GM18868 (cell line): ENCODE data around the gene VAMP4.

Experiments
- ATAC-seq: cut with Tn5 transposase; IDR thresholded peaks from one replicate; pipeline ENCODE4 v1.9.1; 2021; ENCODE audit warnings: mild to moderate bottlenecking, moderate library complexity; ENCODE audit not compliant: unreplicated experiment

The VAMP4 gene, protein sequence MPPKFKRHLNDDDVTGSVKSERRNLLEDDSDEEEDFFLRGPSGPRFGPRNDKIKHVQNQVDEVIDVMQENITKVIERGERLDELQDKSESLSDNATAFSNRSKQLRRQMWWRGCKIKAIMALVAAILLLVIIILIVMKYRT

DNA sequence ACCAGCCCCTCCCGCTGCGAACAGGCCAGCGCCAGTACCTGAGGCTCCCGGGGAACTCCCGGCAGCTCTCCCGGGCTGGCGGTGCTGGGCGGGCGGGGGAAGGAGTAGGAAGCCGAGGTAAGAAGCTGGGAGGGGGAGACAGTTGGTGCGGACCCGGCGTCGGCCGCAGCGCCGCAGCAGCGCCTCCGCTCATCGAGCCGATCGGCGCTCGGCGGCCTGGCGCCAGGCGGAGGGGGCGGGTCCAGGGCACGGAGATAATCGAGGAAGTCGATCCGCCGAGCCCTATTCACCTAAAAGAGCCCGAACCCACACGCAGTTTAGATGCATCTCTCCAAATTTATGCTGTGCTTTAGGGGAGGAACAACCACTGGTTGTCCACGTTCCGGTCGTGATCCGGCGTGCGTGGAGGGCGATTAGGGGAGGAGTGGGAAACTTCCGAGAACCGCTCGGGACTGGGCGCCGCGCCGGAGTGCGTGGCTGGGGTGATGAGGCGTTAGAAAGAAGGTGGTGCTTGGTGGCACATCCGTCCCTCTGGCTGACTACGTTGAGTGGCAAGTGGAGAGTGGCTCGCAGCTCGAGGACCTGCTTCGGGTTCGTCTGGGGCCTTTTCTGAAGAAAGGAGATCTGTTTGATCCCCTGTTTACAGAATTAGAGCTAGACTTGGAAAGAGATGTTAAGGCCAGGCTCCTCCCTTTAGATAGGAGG is at the start of gene VAMP4:
Gene VAMP4 (minus strand): TSS at position 194 of the 705 bp plus-strand sequence. CDS start 3,651 bp downstream, outside the sequence.
- ATAC-seq, result peak; percentile 86

DNA sequence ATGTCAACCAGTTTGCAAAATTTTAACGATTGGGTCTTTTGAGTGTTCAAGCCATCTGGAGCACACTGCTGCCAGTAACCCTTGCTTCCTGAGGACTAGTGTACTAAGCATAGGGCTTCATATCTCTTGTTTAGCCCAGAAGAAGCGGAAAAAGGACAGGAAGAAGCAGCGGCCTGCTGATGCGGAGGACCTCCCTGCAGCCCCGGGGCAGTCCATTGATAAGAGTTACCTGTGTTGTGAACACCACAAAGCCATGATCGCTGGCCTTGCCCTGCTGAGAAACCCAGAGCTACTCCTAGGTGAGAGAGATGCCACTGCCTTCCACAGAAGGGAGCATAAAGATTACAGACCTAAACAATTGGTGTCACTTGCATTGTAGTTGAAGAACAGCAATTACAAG is 48.5 kb upstream of the VAMP4 start:
- ATAC-seq, result no peak

DNA sequence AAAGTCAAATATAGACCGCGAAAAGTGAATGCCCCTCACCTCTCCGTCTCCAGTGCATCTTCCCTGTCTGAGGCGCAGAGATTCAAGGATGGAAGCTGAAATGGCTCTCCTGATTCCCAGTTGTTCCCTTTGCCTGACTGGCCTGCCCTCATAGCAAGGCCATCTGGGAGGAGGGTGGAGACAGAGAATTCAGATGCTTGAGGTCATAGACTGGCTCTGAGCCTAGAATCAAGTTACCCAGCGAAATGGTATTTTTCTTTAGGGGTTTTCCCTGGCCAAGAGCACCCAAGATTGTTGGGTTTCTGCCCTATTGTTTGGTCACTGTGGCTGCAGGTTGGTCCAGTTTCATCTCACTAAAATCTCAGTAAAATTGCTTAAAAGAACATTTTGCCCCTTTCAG is 46.8 kb upstream of the VAMP4 start:
- no peak for ATAC-seq

DNA sequence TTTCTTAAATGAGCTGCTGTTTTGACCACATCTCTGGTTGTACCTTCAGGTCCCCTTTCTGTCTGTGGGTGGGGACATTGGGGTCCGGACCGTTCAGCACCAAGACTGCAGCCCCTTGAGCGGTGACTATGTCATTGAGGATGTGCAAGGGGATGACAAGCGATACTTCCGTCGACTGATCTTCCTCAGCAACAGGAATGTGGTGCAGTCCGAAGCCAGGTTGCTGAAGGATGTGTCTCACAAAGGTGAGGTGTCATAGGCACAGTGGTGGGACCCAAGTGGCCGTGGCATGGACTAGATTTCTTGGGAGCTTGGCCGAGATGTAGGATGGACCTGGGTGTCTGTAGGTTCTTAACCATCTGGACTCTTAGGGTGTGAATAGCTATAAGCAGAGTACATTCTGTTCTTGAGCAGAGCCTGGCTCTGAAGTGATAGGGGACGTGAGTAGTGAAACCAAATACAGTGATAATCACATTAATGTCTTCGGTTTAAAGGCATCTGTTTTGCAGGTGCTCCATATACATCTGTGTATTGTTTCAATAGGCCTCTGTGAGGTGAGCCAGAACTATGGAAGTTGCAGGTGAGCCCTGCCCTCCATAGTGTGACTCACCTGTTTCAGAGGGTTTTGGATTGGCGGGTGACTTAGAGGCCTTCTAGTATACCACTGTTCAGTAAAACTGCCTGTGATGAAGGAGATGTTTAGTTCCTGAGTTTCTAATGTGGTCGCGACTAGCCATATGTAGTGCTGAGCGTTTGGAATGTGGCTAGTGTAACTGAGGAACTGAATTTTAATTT is 46.0 kb upstream of the VAMP4 start:
- no peak for ATAC-seq

DNA sequence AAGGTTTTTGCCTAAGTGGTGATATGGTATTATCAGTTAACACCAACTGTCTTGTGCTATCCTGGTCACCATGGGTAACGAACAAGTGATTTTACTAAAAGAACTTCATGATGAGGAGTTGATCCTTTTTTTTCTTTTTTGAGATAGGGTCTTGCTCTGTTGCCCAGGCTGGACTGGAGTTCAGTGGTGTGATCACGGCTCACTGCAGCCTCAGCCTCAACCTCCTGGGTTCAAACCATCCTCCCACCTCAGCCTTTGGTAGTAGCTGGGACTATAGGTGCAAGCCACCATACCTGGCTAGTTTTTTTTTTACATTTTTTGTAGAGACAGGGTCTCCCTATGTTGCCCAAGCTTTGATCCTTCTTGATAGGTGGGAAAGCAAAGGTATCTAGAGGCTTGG is 44.7 kb upstream of the VAMP4 start:
- ATAC-seq, result no peak

DNA sequence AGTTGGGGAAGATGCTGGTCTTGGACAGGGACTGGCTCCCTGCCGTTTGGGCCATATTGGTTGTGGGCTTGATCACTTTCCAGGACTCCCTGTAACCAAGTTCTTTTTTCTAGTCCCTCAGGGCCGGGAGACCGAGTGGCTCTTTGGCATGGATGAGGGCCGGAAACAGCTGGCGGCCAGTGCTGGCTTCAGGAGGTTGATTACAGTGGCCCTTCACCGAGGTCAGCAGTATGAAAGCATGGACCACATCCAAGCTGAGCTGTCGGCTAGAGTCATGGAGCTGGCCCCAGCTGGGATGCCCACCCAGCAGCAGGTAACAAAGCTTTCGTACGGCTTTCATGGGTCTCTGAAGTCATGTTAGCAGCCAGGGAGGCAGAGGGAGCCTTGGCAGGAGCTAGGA is 43.9 kb upstream of the VAMP4 start:
- no peak for ATAC-seq

DNA sequence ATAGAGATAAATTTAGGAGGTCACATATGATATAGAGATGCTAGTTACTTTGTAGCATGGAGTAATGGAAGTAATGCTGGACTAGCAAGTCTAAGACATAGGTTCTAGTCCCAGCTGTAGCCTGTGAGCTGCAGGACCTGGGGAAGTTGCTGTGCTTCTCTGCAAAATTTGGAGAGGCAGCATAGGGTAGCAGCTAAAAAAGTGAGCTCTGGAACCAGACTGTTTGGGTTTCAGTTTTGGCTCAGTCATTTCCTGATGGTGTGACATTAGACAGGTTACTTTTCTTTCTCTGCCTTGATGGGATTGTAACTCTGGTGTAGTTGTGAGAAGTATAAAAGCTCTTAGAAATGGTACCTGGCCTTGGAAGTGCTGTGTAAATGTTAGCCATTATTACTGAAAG is 42.9 kb upstream of the VAMP4 start:
- no peak for ATAC-seq

DNA sequence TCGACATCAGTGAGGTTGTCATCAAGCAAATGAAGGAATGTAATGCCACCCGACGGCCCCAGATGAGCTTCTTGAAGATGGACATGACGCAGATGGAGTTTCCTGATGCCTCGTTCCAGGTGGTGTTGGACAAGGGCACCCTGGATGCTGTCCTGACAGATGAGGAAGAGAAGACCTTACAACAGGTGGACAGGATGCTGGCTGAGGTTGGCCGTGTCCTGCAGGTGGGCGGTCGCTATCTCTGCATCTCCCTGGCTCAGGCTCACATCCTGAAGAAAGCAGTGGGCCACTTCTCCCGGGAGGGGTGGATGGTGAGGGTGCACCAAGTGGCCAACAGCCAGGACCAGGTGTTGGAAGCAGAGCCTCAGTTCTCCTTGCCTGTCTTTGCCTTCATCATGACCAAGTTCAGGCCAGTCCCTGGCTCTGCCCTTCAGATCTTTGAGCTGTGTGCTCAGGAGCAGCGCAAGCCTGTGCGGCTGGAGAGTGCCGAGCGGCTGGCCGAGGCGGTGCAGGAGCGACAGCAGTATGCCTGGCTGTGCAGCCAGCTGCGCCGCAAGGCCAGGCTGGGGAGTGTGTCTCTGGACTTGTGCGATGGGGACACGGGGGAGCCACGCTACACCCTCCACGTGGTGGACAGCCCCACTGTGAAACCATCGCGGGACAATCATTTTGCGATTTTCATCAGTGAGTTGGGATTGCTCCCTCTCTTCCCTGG is 42.1 kb upstream of the VAMP4 start:
- no peak for ATAC-seq

DNA sequence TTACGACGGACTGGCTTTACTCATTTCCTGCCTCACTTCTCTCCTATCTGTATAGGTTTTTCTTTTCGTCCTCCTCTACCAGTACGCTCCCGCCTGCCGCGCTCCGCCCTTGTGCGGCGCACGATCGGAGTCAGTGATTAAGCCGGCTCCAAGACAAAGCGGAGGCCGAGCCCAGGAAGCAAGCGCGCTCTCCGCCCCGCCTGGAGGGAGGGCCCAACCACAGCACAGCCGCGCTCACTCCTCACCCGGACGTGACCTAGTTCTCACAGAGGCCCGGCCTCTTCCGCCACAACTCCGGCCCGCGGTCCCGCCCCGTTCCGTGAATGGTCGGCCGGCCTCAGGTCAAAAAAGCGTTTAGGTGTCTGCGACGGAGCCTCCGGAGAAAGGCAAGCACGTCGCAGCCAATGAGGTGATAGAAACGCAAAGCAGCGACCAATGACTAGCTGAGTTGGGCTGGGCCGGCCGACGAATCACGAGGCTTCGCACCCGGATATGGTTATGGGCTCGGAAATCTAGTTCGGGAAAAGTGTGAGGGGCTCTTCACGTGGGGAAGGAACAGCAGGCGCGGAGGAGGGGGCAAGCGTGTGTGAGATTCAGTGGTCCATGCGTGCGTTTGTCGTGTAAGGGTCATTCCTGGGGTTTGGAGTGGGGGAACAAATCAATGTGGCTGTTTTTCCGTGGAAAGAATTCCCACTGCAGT is 39.5 kb upstream of the VAMP4 start, which contains the start of gene METTL13:
Gene METTL13 (plus strand): TSS at position 485 of the 700 bp plus-strand sequence. CDS start 308 bp downstream, outside the sequence.
- peak; percentile 98 for ATAC-seq

DNA sequence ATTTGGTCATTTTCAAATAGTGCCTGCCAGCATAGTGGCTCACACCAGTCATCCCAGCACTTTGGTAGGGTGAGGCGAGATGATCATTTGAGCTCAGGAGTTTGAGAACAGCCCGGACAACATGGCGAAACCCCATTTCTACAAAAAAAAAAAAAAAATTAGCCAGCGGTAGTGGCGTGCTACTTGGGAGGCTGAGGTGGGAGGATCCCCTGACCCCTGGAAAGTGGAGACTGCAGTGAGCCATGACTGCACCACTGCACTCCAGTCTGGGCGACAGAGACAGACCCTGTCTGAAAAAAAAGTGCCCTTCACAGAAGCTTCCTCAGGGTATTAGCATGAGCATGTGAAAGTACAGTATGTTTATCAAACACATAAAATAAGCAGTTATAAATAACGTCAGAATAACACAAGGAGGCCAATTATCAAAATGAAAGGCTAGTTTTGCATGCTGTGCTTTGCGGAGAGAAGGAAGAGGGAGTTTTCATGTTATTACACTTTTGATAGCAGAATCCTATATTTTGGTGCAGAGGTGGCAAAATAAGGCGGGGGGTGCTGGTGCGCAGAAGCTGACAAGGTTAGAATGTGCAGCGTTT is 38.8 kb upstream of the VAMP4 start:
- no peak for ATAC-seq

DNA sequence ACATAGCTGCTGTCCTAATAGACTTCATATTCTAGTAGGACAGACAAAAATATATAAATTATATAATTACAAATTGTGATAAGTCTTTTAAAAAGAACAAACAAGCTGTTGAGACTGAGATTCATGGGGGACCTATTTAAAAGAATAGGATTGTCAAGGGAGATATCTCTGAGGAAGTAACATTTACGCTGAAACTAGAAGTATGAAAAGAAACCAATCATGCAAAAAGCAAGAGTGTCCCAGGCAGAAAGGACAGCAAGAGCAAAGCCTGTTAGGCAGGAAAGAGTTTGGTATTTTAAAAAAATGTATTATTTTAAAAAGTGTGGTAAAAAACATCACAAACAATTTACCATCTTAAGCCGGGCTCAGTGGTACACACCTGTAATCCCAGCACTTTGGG is 30.4 kb upstream of the VAMP4 start:
- ATAC-seq, result no peak

DNA sequence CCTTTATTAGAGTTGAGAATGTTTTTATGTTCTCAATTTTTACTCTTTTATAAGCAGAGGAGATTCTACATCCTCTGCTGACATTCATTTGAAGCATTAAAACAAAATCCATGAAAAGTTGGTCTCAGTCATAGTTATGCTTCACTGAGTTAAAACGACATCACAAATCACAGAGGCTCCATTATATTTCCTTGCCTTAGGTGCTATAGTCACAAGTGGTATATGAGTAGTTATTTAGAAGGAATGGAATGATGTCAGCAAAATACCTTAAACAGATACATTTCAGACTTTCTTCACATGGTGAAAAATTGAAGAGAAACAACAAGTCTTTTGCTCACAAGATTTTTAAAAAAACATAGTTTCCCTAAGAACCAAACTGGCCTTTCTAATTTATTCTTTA is 27.9 kb upstream of the VAMP4 start:
- no peak for ATAC-seq

DNA sequence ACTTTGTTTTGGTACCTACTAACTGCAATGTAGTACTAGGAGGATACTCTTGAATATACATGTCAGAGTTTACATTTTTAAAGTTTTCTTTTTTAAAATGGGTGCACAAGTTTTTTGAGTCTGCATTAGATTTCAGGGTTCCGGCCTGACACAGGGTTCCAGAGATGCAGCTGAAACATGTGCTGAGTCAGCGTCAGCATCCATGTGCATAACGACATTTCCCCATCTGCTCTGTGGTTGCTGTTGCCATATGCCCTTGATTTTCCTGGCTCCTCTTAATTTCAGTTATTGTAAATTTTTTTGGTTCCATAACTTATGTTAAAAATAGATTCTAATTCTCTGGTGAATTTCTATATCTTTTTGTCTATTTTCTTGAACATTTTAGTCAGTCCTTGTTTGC is 27.3 kb upstream of the VAMP4 start:
- ATAC-seq, result no peak

DNA sequence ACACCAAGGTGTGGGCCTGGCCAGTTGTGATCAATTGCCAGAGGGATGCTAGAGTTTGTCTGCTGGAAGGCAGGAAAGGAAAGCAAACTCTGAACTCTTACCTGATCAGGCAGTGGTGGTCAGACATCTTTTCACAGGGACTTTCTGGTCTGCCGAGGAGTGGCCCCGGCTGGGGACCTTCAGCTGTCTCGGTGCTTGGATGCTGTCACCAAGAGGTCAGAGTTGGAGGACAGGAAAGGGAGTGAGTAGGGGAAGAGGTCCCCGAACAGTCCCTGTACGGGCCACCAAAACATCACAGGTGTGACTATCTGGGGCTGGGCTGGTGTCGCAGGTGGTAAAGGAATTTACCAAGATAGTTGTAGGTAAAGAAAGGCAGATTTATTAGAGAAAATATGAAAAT is 21.9 kb upstream of the VAMP4 start:
- ATAC-seq, result no peak

DNA sequence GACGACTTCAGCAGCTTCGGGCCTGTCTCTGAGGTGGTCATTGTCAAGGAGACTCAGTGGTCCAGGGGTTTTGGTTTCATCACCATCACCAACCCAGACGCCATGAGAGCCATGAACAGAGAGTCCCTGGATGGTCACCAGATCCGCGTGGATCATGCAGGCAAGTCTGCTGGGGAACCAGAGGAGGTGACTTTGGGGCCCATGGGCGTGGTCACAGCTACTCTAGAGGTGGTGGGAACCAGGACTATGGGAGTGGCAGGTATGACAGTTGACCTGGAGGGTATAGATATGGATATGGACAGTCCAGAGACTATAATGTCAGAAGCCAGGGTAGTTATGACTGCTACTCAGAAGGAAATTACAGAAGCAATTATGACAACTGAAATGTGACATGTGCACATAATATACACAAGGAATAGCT is 20.3 kb upstream of the VAMP4 start:
- ATAC-seq, result no peak

DNA sequence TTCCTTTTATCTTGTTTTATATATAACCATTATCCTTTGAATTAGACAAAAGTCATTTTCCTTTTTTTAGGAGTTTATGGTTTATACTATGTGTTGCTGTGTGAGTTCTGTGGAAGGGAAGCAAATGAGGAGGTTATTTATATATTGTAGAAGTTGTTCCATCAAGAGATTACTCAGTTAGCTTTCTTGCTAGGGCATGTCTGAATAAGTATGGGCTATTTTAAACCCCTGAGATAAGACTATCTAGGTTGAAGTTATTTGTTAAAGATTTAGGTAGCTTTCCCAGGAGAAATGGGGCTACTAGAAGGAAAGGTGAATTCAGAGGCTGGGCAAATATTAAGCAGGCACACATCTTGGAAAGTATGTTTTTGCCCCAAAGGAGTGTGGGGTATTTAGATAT is 16.1 kb upstream of the VAMP4 start:
- no peak for ATAC-seq

DNA sequence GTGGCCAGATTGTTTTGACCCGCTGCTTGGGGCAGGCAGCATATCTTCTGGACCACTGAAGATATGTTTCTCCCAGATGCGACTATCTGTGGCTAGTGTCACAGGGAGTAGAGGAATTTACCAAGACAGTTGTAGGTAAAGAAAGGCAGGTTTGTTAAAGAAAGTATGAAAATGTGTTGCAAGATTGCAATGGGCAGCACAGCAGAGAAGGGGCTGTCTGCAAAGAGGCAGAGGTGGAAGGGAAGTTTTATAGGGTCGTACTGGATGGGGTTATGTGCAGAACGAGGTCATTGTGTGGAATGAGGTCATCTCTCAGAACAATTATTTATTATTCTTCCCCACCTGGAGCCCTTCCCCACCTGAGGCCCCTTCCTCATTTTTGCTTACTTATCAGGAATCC is 15.0 kb upstream of the VAMP4 start:
- no peak for ATAC-seq

DNA sequence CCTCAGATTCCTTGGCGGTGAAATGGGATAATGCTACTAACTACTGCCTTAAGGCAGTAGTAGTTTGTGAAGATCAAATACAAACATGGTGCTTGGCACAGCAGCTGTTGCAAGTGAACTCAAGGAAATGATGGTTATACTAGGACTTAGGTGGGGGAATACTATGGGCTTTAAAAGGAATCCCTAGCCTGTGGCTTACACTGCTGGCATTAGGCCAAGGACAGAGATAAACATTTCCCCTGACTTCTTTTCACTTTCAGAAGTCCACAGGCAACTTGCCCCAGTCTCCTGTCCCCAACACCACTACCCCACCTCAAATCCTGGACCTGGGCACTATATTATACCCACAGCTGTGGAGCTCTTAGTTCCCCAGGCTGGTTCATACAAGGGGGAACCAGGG is 13.1 kb upstream of the VAMP4 start:
- ATAC-seq, result no peak

DNA sequence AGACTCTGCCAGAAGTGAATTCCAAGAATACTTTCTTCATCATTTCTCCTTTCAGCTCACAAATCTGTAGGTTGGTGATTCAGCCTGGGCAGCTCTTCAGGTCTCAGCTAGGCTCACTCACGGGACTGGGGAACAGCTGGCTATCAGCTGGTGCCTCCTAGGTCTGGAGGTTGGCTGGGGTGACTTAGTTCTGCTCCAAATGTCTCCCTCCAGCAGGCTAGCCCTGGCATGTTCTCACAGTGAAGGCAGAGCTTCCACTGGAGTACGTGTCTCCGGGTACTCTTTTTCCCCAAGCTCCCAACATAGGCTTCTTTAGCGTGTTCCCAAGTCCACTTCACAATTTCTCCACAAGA is 12.5 kb upstream of the VAMP4 start:
- ATAC-seq, result no peak

DNA sequence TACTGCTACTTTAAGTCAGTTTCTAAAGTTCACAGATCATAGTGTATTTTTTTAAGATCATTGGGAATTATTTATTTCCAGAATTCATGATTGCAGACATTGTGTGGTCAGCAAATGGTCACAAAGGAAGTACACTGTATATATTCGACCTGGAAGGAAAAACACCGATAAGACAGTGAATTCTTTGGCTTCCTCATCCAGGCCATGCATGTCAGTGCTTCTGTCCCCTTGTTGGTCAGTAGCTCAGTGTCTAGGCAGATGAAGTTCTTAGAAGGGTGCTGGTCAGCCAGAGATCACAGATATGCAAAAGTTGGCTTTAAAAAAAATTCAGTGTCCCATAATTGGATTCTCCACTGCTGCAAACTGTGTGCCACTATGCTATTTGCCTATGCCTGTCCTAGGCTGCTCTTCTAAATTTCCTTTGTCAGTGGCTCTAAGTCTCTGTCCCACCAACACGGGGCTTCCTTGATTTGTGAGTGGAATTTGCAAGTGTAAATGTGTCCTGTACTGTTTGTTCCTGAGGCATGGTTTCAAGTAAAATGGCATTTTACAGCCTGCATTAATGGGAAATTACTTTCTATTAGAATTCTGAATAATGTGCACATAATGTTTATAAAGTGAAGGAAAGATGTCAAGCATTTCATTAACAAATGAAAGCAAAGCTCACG is 12.0 kb upstream of the VAMP4 start:
- no peak for ATAC-seq
